Fibroblast of skin of scalp (primary cell): ENCODE results near the gene SLC28A3.

Experiments used
- DNase-seq: peaks from one replicate; pipeline ENCODE4 v3.0.0-alpha.2; 2013

SLC28A3 gene

GRCh38 chr9:84235511-84235910 lies 105.0 kb downstream of the SLC28A3 start:
- no peak for DNase-seq

- DNase-seq = no peak
Measured at GRCh38 chr9:84230355-84231145, 110.0 kb downstream of the SLC28A3 start.

GRCh38 chr9:84229191-84229590 lies 111.4 kb downstream of the SLC28A3 start:
- DNase-seq = no peak

GRCh38 chr9:84228130-84228720 lies 112.3 kb downstream of the SLC28A3 start:
- DNase-seq = no peak

GRCh38 chr9:84226126-84226525 lies 114.4 kb downstream of the SLC28A3 start:
- no peak for DNase-seq
